ACHN (cell line): Measurements from ENCODE around the gene WDFY4.

Source experiments
- DNase-seq: peaks from one replicate; pipeline ENCODE4 v3.0.0-alpha.2; 2015
- in situ Hi-C: cut with HindIII; loops from 2 replicates; pipeline ENCODE4 v1.10.0; 2017; ENCODE audit warnings: low sequenced_read_pairs, low pct_ligation_motif_present, low pct_unique_long_range_greater_than_20kb

WDFY4 gene

DNA sequence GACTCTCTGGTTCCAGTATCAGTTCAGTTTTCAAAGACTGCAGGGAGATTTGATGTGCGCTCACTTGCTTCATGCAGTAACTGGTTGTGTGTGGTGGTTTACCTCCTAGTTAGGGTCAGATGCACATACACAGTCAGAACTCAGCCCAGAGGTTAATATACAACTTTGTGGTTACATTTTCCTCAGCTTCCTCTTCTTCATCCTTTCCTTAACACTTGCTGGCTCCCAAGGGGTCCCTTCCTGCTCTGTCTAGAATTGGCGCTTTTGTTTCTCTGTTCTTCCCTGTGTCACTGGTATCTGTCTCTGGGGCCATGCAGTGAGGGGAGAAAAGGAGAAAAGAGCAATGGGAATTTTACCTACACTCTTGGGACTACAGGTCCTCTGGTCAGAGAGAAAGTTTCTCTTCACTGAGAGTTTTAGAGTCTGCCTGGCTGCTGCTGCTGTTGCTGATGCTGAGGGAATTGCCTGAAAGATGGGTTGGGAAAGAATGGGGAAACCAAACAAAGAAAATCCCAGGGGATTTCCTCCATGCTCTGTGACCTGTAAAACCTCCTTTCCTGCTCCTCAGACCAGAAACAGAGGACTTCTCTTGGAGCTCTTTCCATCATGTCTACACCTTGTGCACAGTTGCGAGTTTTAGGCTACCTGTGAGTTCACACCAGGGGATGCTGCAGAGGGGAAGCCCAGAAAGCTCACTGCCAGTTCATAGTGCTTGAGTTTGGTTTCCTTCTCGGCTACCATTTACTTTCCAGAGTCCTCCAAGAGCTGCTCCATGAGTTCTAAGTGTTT is 74.6 kb downstream of the WDFY4 start:
- DNase-seq, result no peak
- in situ Hi-C loops, result no loop called here

DNA sequence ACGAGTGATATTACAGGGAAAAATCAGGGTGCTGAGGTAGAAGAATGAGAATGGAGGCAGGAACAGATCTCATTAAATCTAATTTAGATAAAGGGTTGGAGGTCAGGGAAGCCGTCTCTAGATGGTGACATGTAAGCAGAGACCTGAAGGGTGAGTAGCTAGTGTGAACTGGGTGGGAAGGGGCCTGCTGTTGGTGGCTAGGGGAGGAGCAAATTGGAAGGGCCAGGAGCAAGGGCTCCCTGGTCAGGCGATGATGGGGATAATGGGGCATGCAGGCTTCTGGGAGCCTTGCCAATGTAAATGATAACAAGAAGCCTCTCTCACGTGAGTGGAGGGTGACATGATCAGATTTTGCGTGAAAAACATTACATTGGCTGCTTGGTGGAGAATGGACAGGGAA is 76.3 kb downstream of the WDFY4 start:
- in situ Hi-C loops, result no loop called here
- DNase-seq, result no peak

DNA sequence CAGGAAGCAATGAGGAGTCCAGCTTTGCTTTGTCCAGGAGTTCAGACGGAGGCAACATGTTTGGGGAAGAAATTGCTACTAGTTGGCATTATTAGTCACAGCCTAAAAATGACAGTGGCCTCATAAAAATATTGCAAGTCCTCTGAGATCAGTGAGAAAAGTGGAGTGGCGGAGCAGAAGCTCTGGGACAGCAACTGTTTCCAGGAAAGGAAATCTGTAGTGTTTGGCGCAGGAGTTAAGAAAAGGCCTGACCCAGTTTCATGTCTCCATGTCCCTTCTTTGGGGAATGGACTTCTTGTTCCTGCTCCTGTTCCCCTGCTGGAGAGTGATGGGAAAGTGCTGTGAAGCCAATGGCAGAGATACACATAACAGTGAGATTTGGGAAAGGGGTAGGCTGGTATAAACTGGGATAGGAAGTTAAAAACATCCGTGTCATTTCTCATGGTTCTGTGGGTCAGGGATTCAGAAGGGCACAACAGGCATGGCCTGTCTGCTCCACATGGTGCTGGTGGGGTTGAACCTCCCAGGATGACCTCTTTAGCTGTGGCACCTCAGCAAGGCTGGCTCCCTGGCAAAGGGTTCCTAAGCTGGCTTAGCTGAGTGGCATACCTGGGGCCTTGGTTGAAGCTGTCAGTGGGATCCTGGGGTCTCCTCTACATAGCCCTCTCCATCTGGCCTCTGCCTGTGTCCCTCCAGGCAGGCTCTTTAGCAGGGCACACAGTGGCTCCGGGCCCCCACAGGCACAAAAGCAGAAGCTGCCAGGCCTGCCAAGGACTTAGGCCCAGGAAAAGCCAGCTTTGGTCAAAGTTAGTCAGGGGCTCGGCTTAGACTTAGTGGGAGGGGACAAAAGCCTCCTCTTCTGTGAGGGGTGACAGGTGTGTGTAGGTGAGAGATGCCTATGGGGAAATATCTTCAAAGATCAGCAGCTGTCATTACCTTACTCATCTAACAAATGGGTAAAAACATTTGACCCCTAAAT is 77.7 kb downstream of the WDFY4 start:
- no peak for DNase-seq
- in situ Hi-C loops, result no loop called here

DNA sequence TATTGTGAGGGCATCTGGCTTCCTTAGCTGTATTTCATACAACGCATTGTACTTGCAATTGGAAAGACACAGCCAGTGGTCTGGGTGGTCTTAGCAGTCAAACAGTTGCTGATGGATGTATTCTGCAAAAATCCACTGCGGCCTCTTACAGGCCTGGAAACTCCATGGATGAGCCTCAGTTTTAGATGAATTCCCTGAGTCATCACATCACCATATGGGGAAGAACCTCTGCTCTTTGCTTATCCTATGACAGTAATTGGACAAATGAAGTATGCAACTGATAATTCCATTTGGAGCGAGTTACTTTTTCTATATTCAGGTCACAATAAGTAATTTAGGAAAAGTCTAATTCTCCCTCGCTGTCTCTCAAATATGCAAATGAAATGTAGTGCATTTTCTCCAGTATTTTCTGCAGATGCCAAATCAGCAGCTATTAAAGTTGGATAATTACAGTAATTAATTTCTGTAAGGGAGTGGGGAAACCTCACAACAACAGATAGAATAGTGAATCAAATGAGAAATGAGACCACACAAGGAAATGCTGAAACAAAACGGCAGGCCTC is 78.8 kb downstream of the WDFY4 start:
- in situ Hi-C loops, result no loop called here
- DNase-seq, result no peak

DNA sequence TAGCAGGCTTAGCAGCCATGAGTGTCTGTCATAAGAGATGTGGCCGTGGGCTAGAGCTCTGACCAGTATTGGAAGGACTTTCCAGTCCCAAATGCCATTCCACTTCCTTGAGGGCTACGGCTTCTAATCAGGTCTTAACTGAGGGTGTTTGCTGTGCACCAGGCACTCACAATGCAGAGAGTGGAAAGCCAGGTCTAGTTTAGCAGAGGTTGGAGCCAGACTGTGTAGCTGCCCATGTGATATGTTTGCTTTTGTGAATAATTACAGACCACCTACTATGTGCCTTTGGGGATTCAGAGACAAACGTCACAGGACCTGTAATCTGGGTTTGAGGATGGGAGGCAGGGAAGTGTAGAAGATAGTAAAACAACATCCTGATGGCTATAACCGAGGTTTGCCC is 79.8 kb downstream of the WDFY4 start:
- in situ Hi-C loops, result no loop called here

DNA sequence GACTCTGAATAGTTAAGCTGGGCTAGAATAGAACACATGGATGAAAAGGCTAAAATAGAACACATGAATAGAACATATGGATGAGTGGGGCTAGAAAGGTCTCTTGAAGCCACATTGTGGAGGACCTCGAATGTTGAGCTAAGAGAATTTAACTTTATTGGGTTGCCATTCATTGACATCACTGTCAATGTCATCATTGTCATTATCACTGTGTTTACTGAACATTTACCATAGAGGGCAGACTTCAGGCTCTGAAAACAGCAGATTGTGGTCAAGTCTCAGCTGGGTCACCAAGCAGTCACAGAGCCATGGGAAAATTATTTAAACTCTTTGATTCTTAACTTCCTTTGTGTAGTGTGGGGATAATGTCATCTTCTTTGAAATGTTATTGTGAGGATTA is 80.4 kb downstream of the WDFY4 start:
- no peak for DNase-seq
- in situ Hi-C loops, result no loop called here

More for the DNA sequence above, 79.8 kb downstream of the WDFY4 start:
- no peak for DNase-seq

DNA sequence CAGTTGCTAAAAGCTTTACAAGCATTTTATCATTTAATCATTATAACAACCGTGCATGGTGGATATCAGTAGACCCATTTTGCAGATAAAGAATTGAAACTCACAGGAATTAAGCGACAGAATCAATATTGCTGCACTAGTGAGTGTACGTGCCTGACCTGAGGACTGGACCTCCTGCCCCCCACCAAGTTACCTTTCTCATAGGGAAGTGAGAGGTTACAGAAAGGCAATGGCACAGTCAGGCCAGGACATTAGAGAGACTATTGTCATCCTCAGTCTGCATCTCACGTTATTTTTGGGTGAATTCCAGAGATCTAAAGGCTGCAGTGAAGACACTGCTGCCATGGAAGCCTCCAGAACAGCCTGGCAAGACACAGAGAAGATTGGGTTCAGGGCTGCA is 80.9 kb downstream of the WDFY4 start:
- in situ Hi-C loops, result no loop called here
- no peak for DNase-seq

DNA sequence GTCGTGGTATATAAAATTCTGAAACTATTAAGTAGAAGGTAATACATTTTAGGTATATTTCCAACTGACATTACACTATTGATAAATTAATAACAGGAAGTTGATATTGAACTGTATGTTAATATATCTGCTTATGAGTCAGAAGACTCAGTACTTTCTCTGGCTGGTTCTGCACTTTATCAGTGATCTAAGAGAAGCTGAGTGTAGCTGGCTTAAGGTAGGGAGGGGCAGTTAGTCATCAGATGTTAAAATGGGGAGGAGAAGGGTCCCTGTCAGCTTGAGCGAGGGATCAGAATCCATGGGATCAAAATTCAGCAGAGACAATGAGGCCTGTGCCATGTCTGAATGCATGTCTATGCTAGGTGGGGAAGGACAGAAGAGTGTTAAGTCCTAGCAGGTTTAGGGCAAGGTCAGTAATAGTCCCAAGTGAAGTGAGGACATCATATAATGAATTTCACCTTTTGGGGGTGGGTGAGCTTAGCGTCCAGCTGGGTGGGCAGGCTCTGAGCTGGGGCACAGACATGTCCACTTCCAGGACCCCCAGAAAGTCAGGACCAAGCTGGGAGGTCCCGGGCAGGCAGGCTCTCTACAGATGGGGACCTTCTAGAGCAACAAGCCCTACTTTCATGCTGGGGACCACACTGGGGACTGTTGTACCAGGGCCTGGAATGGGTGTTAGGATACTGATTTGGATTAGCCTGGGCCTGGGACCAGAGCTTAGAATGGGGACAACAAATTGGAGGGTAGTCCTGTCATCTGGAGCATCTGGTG is 82.9 kb downstream of the WDFY4 start:
- DNase-seq, result no peak
- in situ Hi-C loops, result no loop called here

DNA sequence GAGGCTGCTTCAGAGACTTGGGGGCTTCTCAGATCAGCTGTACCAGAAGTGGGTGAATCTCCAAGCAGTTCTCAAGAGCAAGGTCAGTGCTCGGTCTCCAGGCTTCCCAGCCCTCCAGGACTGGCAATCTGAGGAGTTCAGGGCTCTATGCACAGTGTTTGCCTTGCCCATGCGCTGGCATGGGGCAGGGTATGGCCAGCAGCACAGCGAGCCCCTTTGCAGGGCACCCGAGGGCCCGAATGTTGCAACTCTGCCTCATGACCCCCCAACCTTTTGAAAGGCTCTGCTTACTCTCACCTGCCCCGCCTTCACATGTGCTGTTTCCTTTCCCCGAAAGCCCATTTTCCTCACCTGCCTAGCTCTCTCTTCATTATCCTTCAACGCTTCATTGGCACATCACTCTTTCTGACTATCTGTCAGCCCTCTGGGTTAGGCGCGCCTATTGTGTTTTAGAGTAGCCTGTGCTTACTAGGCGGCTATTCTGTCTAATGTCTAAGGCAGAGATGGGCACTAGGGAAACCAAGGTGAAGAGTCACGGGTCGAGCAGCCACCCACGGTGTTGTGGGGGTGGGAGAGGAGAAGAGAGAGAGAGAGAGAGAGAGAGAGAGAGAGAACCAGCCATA is 83.6 kb downstream of the WDFY4 start:
- in situ Hi-C loops, result no loop called here
- DNase-seq, result no peak

DNA sequence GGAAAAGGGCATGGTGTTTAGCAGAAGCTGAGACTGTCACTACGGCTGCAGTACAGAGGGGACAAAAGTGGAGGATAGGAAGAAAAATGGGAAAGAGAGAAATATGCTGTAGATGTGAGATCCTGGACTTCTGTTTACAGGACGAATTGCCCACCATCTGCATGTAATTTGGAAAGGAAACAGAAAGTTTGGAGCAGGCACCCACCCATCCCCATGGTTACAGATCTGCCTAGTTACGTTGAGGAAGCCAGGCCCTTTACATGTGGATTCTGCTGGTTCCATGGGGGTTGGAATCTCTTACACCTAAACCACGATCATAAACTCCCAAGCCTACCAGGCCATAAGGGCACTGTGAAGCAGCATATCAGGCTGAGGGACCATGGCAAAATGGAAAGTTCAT is 84.3 kb downstream of the WDFY4 start:
- in situ Hi-C loops, result no loop called here
- no peak for DNase-seq

DNA sequence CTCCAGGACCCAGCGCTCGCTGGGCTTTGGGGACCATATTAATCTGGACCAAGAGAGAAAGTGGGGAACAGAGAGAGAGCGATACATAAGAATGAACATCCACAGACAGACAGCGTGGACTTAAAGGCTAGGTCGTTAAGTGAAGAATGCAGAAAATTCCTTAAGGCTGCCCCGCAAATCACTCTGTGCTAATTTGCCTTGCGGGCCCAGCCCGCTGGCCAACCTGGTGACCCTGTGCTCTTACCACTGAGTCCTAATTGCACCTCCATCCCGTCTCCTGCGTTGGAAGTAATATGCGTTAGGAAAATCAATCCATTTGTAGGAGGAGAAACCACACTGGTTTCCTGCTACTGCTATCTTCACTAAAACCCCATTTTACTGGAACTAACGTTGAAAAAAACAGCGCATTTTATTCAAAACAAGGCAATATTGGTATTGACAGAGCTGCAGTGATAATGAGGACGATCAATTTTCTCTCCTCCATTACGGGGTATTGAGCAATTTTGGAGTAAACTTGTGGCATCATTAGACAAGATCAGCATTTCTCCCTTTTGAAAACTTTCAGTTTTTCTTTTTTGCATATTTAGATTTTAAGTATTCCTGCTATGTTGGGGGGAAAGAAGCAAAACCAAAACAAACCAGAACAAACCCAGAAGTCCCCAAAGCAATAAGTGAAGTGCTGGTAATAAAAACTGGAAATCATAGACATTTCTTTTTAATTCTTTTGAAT is 85.2 kb downstream of the WDFY4 start:
- in situ Hi-C loops, result no loop called here
- DNase-seq, result no peak

DNA sequence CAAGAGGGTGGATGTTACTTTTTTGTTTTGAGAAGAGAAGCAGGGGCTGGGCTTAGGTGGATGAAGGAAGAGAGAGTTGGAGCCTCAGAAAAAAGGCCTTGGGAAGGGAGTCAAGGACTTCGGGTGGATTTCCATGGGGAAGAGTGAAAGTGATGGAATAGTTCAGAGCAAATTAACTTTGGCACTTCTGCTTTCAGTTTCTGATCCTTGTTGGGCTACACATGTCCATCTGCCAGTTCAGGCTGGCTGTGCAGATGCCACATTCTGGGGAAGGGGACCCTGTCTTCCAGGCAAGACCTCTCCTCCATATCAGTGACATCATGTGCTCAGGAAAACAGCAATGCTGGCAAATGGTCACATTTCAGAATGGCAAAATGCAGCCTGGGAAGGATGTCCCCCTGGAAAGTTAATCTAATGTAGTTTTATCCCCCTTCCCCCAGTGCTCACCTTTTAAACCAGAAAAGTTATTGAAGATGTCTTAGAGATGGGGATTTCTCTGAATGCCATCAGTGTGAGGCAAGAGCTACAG is 86.0 kb downstream of the WDFY4 start:
- in situ Hi-C loops, result no loop called here
- no peak for DNase-seq

DNA sequence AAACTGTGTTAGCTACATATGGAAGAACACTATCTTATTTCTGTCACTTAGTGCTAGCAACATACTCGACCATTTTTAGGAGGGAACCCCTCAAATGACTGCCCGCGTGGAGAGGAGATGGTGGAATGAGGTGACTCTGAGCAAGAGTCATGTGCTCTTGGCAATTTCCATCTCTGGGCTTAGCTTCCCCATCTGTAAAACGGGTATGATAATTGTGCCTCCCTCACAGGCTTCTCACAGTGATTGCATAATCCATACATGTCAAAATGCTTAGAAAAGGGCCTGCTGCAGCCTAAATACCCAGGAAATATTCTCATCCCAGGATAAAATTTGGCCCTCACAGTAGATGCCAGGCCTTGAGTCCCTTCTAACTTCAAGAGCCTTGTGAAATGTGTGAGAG is 86.6 kb downstream of the WDFY4 start:
- DNase-seq, result no peak
- in situ Hi-C loops, result no loop called here

DNA sequence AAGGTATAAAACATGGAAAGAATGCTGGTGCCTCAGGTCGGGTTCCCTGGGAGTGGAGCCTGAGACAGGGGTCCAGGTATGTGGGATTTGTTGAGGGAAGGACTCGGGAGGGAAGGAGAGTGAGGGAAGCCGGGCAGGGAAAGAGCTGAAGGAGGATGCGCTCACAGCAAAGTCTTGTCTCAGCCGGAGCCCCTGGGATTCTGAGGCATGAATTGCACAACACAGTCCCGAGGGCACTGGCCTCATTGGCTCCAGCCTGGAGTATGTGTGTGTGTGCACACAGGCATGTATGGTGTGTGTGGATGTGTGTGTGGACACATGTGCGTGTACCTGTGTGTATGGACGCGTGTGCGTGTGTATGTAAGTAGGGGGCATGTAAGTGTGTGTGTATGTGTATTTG is 87.4 kb downstream of the WDFY4 start:
- in situ Hi-C loops, result no loop called here
- DNase-seq, result no peak

DNA sequence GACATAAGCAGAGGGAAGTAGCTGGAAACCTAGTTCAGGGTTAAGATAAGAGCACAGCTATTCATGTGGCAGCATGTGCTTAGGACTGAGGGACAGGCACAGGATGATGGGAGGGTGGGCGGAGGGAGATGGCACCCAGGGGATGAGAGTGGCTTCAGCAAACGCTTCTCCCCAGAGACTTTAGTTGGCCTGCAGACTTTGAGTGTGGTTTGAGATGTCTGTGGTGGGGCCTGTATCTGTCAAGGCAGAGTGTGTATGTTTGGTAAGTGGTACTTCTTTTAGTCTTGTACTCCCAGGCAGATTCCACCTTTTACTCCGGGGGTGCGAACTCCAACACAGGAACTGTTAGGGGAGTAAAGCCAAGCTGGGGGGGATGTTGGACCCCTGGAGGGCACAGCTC is 88.9 kb downstream of the WDFY4 start:
- DNase-seq, result no peak
- in situ Hi-C loops, result no loop called here

DNA sequence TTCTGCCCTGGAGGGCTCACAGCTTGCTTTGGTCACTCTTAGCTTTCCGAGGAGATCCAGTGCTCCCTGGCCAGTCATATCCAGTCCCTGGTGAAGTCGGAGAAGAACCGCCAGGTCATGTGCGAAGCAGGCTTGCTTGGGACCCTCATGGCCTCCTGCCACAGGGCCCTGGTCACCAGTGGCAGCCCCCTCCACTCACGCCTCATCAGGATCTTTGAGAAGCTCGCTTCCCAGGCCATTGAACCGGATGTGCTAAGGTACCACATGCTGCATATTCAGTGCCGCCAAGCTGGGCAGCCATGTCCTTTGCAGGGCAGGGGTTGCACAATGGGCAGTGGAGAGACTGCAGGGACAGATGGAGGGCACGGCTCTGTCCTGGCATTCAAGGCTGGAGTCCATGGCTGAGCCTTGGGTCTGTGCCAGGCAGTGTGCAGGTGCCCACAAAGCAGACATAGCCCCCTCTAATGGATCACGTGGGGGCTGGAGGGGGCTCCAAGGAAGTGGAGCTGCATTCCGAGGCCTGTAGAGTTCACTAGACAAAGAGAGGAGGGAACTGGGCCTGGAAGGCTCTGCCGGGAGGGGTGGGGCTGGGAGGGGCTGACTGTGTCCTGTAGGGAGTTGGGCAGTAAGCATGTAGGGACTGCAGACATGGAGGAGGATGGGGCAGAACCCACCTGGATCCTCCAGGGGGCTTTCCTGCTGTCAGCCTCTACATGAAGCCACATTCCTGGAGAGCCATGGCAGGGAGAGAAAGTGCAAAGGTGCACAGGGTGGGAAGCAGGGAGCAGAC is 89.9 kb downstream of the WDFY4 start:
- DNase-seq, result no peak
- in situ Hi-C loops, result no loop called here

DNA sequence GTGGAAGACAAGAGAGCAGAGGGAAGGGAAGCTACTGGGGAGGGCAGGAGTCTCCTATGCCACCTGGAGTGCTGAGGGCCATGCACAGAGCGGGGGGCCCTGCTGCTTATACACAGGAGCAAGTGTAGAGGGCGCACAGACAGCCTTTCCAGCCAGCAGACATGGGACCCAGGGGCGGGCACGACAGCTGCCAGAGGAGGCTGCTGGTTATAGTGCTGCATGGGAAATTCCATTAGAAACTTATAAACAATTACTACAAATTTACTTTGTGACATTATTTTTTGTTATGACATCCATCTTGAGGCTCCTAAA is 90.5 kb downstream of the WDFY4 start:
- in situ Hi-C loops, result no loop called here
- DNase-seq, result no peak
